HepG2 (cell line): ENCODE measurements around the gene TMEM198. TPM values are rescaled to one million over a fixed set of nuclear protein-coding genes. Genes with fewer than 3 reads are reported as not detected.

Experiments used
- AKNA ChIP-seq: sonication (generic); formaldehyde crosslinking; IDR thresholded peaks from 2 replicates; pipeline ENCODE4 v1.4.0; 2020; ENCODE audit warnings: missing genetic modification reagents, borderline replicate concordance
- BRD4 ChIP-seq: sonication (generic); formaldehyde crosslinking; IDR thresholded peaks from 2 replicates; pipeline ENCODE4 v1.4.0; 2020; ENCODE audit warnings: missing genetic modification reagents
- CEBPB ChIP-seq: IDR thresholded peaks from 2 replicates; pipeline ENCODE4 v1.6.1; 2011; ENCODE audit warnings: low read depth, low read length, improper control_type of control experiment, borderline replicate concordance
- ETS1 ChIP-seq: sonication (generic); formaldehyde crosslinking; IDR thresholded peaks from 2 replicates; pipeline ENCODE4 v1.4.0; 2020; ENCODE audit warnings: missing genetic modification reagents
- EZH2 ChIP-seq: conservative IDR thresholded peaks from 2 replicates; pipeline ENCODE4 v1.6.1; 2012; ENCODE audit warnings: mild to moderate bottlenecking, low read depth, low read length, moderate library complexity
- IRF9 ChIP-seq: sonication (generic); formaldehyde crosslinking; IDR thresholded peaks from 2 replicates; pipeline ENCODE4 v1.8.0; 2022; ENCODE audit warnings: missing genetic modification reagents, mild to moderate bottlenecking, borderline replicate concordance
- MXD1 ChIP-seq: sonication (generic); formaldehyde crosslinking; IDR thresholded peaks from 2 replicates; pipeline ENCODE4 v1.4.0; 2020; ENCODE audit warnings: mild to moderate bottlenecking, missing genetic modification reagents
- MXI1 ChIP-seq: IDR thresholded peaks from 3 replicates; pipeline ENCODE4 v1.6.1; 2012; ENCODE audit warnings: low read depth, low read length, inconsistent platforms, borderline replicate concordance
- MYNN ChIP-seq: sonication (generic); formaldehyde crosslinking; IDR thresholded peaks from 2 replicates; pipeline ENCODE4 v1.4.0; 2020; ENCODE audit warnings: mild to moderate bottlenecking, low read depth, missing genetic modification reagents
- NAIF1 ChIP-seq: sonication (generic); formaldehyde crosslinking; IDR thresholded peaks from 2 replicates; pipeline ENCODE4 v1.5.0; 2020; ENCODE audit warnings: mild to moderate bottlenecking, missing genetic modification reagents, borderline replicate concordance
- NFYB ChIP-seq: sonication (generic); formaldehyde crosslinking; IDR thresholded peaks from 2 replicates; pipeline ENCODE4 v1.4.0; 2020; ENCODE audit warnings: missing genetic modification reagents
- ZFYVE20 ChIP-seq: sonication (generic); formaldehyde crosslinking; IDR thresholded peaks from 2 replicates; pipeline ENCODE4 v1.8.0; 2023; ENCODE audit warnings: low read depth, mild to moderate bottlenecking, moderate library complexity, missing genetic modification reagents, borderline replicate concordance
- ZNF382 ChIP-seq: sonication (generic); formaldehyde crosslinking; IDR thresholded peaks from 2 replicates; pipeline ENCODE4 v1.5.0; 2020; ENCODE audit warnings: missing genetic modification reagents, mild to moderate bottlenecking, borderline replicate concordance
- ZNF503 ChIP-seq: sonication (generic); formaldehyde crosslinking; IDR thresholded peaks from 2 replicates; pipeline ENCODE4 v1.4.0; 2020; ENCODE audit warnings: missing genetic modification reagents
- ZNF589 ChIP-seq: sonication (generic); formaldehyde crosslinking; conservative IDR thresholded peaks from 2 replicates; pipeline ENCODE4 v1.8.0; 2022; ENCODE audit warnings: mild to moderate bottlenecking, moderate library complexity, missing genetic modification reagents
- ZNF83 ChIP-seq: sonication (generic); formaldehyde crosslinking; IDR thresholded peaks from 2 replicates; pipeline ENCODE4 v1.4.0; 2020; ENCODE audit warnings: missing genetic modification reagents, mild to moderate bottlenecking, borderline replicate concordance
- ZSCAN22 ChIP-seq: sonication (generic); formaldehyde crosslinking; IDR thresholded peaks from 2 replicates; pipeline ENCODE4 v1.4.0; 2020; ENCODE audit warnings: mild to moderate bottlenecking, missing genetic modification reagents
- polyA plus RNA-seq, 8 experiments: library from polyadenylated mRNA; depleted of rRNA in 3 of 8; stranded (reverse) in 7 of 8; unstranded in 1 of 8; fragments of >200 nt; fragmentation: Illumina TruSeq in 4 of 8; extraction: Trizol in 4 of 8; gene quantifications; 2 replicates each; pipeline versions ENCODE4 v1.2.1 to v1.2.3, GENCODE V29; 2011 to 2016; ENCODE audit warnings: low read depth in 4 of 8, missing spikeins in 1 of 8, mixed read lengths in 1 of 8; ENCODE audit not compliant: insufficient read depth in 1 of 8
- total RNA-seq, 5 experiments: library from RNA; depleted of rRNA; stranded (reverse); fragments of >200 nt; fragmentation: Illumina TruSeq; extraction: Trizol; gene quantifications; 2 replicates each; pipeline ENCODE4 v1.2.3, GENCODE V29; 2016; ENCODE audit warnings: low read depth in 1 of 5

Gene TMEM198
- total and polyA plus RNA-seq, 2 of the 13 experiments (the other 11 are each of a cell fraction or from before 2014, with no cell fraction given): 17.3 to 23.5 TPM

- TF ChIP-seq MXI1: peak; percentile 98; the same call in 2 of the 3 replicates
- TF ChIP-seq MXD1 (CRISPR knock-in tag): peak; percentile 47; the same call in 1 of the 2 replicates
- TF ChIP-seq BRD4 (CRISPR knock-in tag): peak; percentile 97
- TF ChIP-seq IRF9 (CRISPR knock-in tag): peak; percentile 88; the same call in 1 of the 2 replicates
- TF ChIP-seq NFYB (CRISPR knock-in tag): peak; percentile 63
- TF ChIP-seq EZH2: no peak
- no peak for TF ChIP-seq ZNF83 (CRISPR knock-in tag)
- TF ChIP-seq ZNF382: no peak
- no peak for TF ChIP-seq ZSCAN22
- TF ChIP-seq CEBPB: no peak
- no peak for TF ChIP-seq ZNF589 (CRISPR knock-in tag)
- no peak for TF ChIP-seq ZNF503 (CRISPR knock-in tag)
- TF ChIP-seq NAIF1 (CRISPR knock-in tag): peak; percentile 75; the same call in 1 of the 2 replicates
- no peak for TF ChIP-seq AKNA (CRISPR knock-in tag)
- TF ChIP-seq MYNN (CRISPR knock-in tag): peak; percentile 31; the same call in 1 of the 2 replicates
- TF ChIP-seq ETS1: peak; percentile 76; the same call in 1 of the 2 replicates
- TF ChIP-seq ZFYVE20 (CRISPR knock-in tag): no peak
Measured at GRCh38 chr2:219597552-219598307, 53.9 kb downstream of the TMEM198 start, which contains the start of gene STK11IP (continued).
